Measurements from ENCODE around the gene SOWAHD.
"Not testable (repeated sequence)": the region's sequence is repeated elsewhere in the genome, so short reads cannot be mapped to it uniquely, and the experiment has no call there.

Gene SOWAHD

GRCh38 chrX:119763181-119763580 lies 4.8 kb downstream of the SOWAHD start:
- Histone ChIP-seq H2AFZ (ENCODE audit: low read depth, low read length) (no peak overlapping the region), H3K36me3 (ENCODE audit: insufficient read depth, low read length) (no peaks in the 10 kb centered on the region), H3K27me3 (ENCODE audit: insufficient read depth, low read length) (no peaks in the 10 kb centered on the region), H3K4me3 (ENCODE audit: low read length) (no peak overlapping the region), H3K4me1 (ENCODE audit: insufficient read depth, low read length) (no peaks in the 10 kb centered on the region), H3K9me3 (ENCODE audit: low read length) (no peaks in the 10 kb centered on the region)

GRCh38 chrX:119763836-119764387 lies 5.5 kb downstream of the SOWAHD start:
- Histone ChIP-seq H3K9me3 (ENCODE audit: low read length) (no peaks in the 10 kb centered on the region), H3K36me3 (ENCODE audit: insufficient read depth, low read length) (no peaks in the 10 kb centered on the region), H3K27me3 (ENCODE audit: insufficient read depth, low read length) (no peaks in the 10 kb centered on the region), H3K4me1 (ENCODE audit: insufficient read depth, low read length) (no peaks in the 10 kb centered on the region), H3K4me3 (ENCODE audit: low read length) (no peak overlapping the region), H2AFZ (ENCODE audit: low read depth, low read length) (no peak overlapping the region)

GRCh38 chrX:119768436-119768835 lies 10.0 kb downstream of the SOWAHD start:
- H3K36me3 ChIP-seq (ENCODE audit: insufficient read depth, low read length); H3K27me3 ChIP-seq (ENCODE audit: insufficient read depth, low read length); H3K4me3 ChIP-seq (ENCODE audit: low read length); H2AFZ ChIP-seq (ENCODE audit: low read depth, low read length); H3K9me3 ChIP-seq (ENCODE audit: low read length); H3K4me1 ChIP-seq (ENCODE audit: insufficient read depth, low read length): not testable (repeated sequence)

GRCh38 chrX:119769388-119769787 lies 11.0 kb downstream of the SOWAHD start:
- not testable (repeated sequence) for H3K4me1 ChIP-seq (ENCODE audit: insufficient read depth, low read length); H3K36me3 ChIP-seq (ENCODE audit: insufficient read depth, low read length); H3K27me3 ChIP-seq (ENCODE audit: insufficient read depth, low read length); H3K9me3 ChIP-seq (ENCODE audit: low read length); H3K4me3 ChIP-seq (ENCODE audit: low read length); H2AFZ ChIP-seq (ENCODE audit: low read depth, low read length)

- Histone ChIP-seq H3K4me1 (ENCODE audit: insufficient read depth, low read length) (no peaks in the 10 kb centered on the region), H3K9me3 (ENCODE audit: low read length) (no peaks in the 10 kb centered on the region), H3K27me3 (ENCODE audit: insufficient read depth, low read length) (no peaks in the 10 kb centered on the region), H3K36me3 (ENCODE audit: insufficient read depth, low read length) (no peaks in the 10 kb centered on the region), H2AFZ (ENCODE audit: low read depth, low read length) (no peak overlapping the region), H3K4me3 (ENCODE audit: low read length) (no peak overlapping the region)
Observed at GRCh38 chrX:119775517-119776238, 17.3 kb downstream of the SOWAHD start.

GRCh38 chrX:119778829-119779228 lies 20.4 kb downstream of the SOWAHD start:
- Histone ChIP-seq H3K4me1 (ENCODE audit: insufficient read depth, low read length) (no peaks in the 10 kb centered on the region), H3K9me3 (ENCODE audit: low read length) (no peaks in the 10 kb centered on the region), H2AFZ (ENCODE audit: low read depth, low read length) (no peak overlapping the region), H3K36me3 (ENCODE audit: insufficient read depth, low read length) (no peaks in the 10 kb centered on the region), H3K4me3 (ENCODE audit: low read length) (no peak overlapping the region), H3K27me3 (ENCODE audit: insufficient read depth, low read length) (no peaks in the 10 kb centered on the region)

GRCh38 chrX:119783026-119783425 lies 24.6 kb downstream of the SOWAHD start:
- H3K9me3 ChIP-seq (ENCODE audit: low read length): no peaks in the 10 kb centered on the region
- peaks cover 19% of the 10 kb centered on the region for H3K36me3 ChIP-seq (ENCODE audit: insufficient read depth, low read length)
- H2AFZ ChIP-seq (ENCODE audit: low read depth, low read length): no peak overlapping the region
- H3K4me1 ChIP-seq (ENCODE audit: insufficient read depth, low read length): no peaks in the 10 kb centered on the region
- H3K4me3 ChIP-seq (ENCODE audit: low read length): no peak overlapping the region
- no peaks in the 10 kb centered on the region for H3K27me3 ChIP-seq (ENCODE audit: insufficient read depth, low read length)

GRCh38 chrX:119784747-119785446 lies 26.5 kb downstream of the SOWAHD start:
- H3K9me3 ChIP-seq (ENCODE audit: low read length): no peaks in the 10 kb centered on the region
- peaks cover 2% of the 10 kb centered on the region for H3K4me1 ChIP-seq (ENCODE audit: insufficient read depth, low read length)
- peaks cover 28% of the 10 kb centered on the region for H3K36me3 ChIP-seq (ENCODE audit: insufficient read depth, low read length)
- H3K4me3 ChIP-seq (ENCODE audit: low read length): no peak overlapping the region
- no peak overlapping the region for H2AFZ ChIP-seq (ENCODE audit: low read depth, low read length)
- no peaks in the 10 kb centered on the region for H3K27me3 ChIP-seq (ENCODE audit: insufficient read depth, low read length)

- Histone ChIP-seq H3K4me3 (ENCODE audit: low read length) (peak overlapping the region; percentile 76), H2AFZ (ENCODE audit: low read depth, low read length) (no peak overlapping the region)
Observed at GRCh38 chrX:119790977-119791436, 32.6 kb downstream of the SOWAHD start.

GRCh38 chrX:119791437-119792231 lies 33.2 kb downstream of the SOWAHD start, which contains the start of gene RPL39:
RPL39 (minus strand) TSS chrX:119791630; CDS start chrX:119791576, 54 bp downstream.
- Histone ChIP-seq H3K36me3 (ENCODE audit: insufficient read depth, low read length) (peaks cover 20% of the 10 kb centered on the region), H3K27me3 (ENCODE audit: insufficient read depth, low read length) (no peaks in the 10 kb centered on the region), H3K4me3 (ENCODE audit: low read length) (peak within 1 kb of the TSS; percentile 76), H2AFZ (ENCODE audit: low read depth, low read length) (peak within 1 kb of the TSS; percentile 48), H3K9me3 (ENCODE audit: low read length) (no peaks in the 10 kb centered on the region), H3K4me1 (ENCODE audit: insufficient read depth, low read length) (peaks cover 2% of the 10 kb centered on the region)

More at GRCh38 chrX:119790977-119791436, 32.6 kb downstream of the SOWAHD start:
- no peaks in the 10 kb centered on the region for H3K27me3 ChIP-seq (ENCODE audit: insufficient read depth, low read length)
- H3K36me3 ChIP-seq (ENCODE audit: insufficient read depth, low read length): peaks cover 21% of the 10 kb centered on the region
- peaks cover 2% of the 10 kb centered on the region for H3K4me1 ChIP-seq (ENCODE audit: insufficient read depth, low read length)
- H3K9me3 ChIP-seq (ENCODE audit: low read length): no peaks in the 10 kb centered on the region

- Histone ChIP-seq H3K27me3 (ENCODE audit: insufficient read depth, low read length) (no peaks in the 10 kb centered on the region), H3K36me3 (ENCODE audit: insufficient read depth, low read length) (no peaks in the 10 kb centered on the region), H2AFZ (ENCODE audit: low read depth, low read length) (no peak overlapping the region), H3K9me3 (ENCODE audit: low read length) (no peaks in the 10 kb centered on the region), H3K4me1 (ENCODE audit: insufficient read depth, low read length) (no peaks in the 10 kb centered on the region), H3K4me3 (ENCODE audit: low read length) (no peak overlapping the region)
Observed at GRCh38 chrX:119801253-119802221, 43.1 kb downstream of the SOWAHD start.

- H3K9me3 ChIP-seq (ENCODE audit: low read length): no peaks in the 10 kb centered on the region
- H3K36me3 ChIP-seq (ENCODE audit: insufficient read depth, low read length): no peaks in the 10 kb centered on the region
- H3K4me3 ChIP-seq (ENCODE audit: low read length): no peak overlapping the region
- H3K4me1 ChIP-seq (ENCODE audit: insufficient read depth, low read length): no peaks in the 10 kb centered on the region
- H2AFZ ChIP-seq (ENCODE audit: low read depth, low read length): no peak overlapping the region
- H3K27me3 ChIP-seq (ENCODE audit: insufficient read depth, low read length): no peaks in the 10 kb centered on the region
Observed at GRCh38 chrX:119802546-119802945, 44.2 kb downstream of the SOWAHD start.

All from neuron (in vitro differentiated cells).